HUES6 (cell line): ENCODE results near the gene ZNF343.

Source experiments
- H3K27ac ChIP-seq: 2 replicates; pipeline ENCODE4 v1.7.0; 2013; ENCODE audit warnings: low read depth, mild to moderate bottlenecking, low read length, inconsistent platforms
- H3K27me3 ChIP-seq: 2 replicates; pipeline ENCODE4 v1.6.1; 2013; ENCODE audit warnings: low read length; ENCODE audit not compliant: control insufficient read depth, insufficient read depth
- H3K36me3 ChIP-seq: 2 replicates; pipeline ENCODE4 v1.6.1; 2013; ENCODE audit warnings: low read length; ENCODE audit not compliant: control insufficient read depth, insufficient read depth
- H3K4me1 ChIP-seq: 2 replicates; pipeline ENCODE4 v1.6.1; 2013; ENCODE audit warnings: low read length; ENCODE audit not compliant: control insufficient read depth, insufficient read depth
- H3K4me3 ChIP-seq: 2 replicates; pipeline ENCODE4 v1.5.1; 2013; ENCODE audit warnings: low read depth, low read length
- H3K9ac ChIP-seq: one replicate; pipeline ENCODE4 v1.6.1; 2013; ENCODE audit warnings: mild to moderate bottlenecking, low read length
- H3K9me3 ChIP-seq: 2 replicates; pipeline ENCODE4 v1.6.1; 2013; ENCODE audit warnings: low read depth, low read length; ENCODE audit not compliant: control insufficient read depth, insufficient read depth

ZNF343 gene

GRCh38 chr20:2469991-2470422 is 38.7 kb downstream of the ZNF343 start:
- no peaks in the 10 kb centered on the region for H3K9me3 ChIP-seq
- H3K27me3 ChIP-seq: no peaks in the 10 kb centered on the region
- H3K4me3 ChIP-seq: peak overlapping the region; percentile 83
- peaks cover 5% of the 10 kb centered on the region; the same call in 1 of the 2 replicates for H3K4me1 ChIP-seq
- peak overlapping the region; percentile 98 for H3K9ac ChIP-seq
- peaks cover 43% of the 10 kb centered on the region for H3K36me3 ChIP-seq
- peak overlapping the region; percentile 95 for H3K27ac ChIP-seq

GRCh38 chr20:2468581-2469407 is 39.9 kb downstream of the ZNF343 start:
- H3K36me3 ChIP-seq: peaks cover 55% of the 10 kb centered on the region
- peaks cover 5% of the 10 kb centered on the region; the same call in 1 of the 2 replicates for H3K4me1 ChIP-seq
- no peaks in the 10 kb centered on the region for H3K9me3 ChIP-seq
- H3K4me3 ChIP-seq: peak overlapping the region; percentile 83
- no peaks in the 10 kb centered on the region for H3K27me3 ChIP-seq
- H3K9ac ChIP-seq: peak overlapping the region; percentile 98
- H3K27ac ChIP-seq: no peak overlapping the region

GRCh38 chr20:2467412-2467811 is 41.3 kb downstream of the ZNF343 start:
- Histone ChIP-seq H3K4me1 (peaks cover 5% of the 10 kb centered on the region; the same call in 1 of the 2 replicates), H3K27ac (no peak overlapping the region), H3K9me3 (no peaks in the 10 kb centered on the region), H3K4me3 (no peak overlapping the region), H3K27me3 (no peaks in the 10 kb centered on the region), H3K36me3 (peaks cover 69% of the 10 kb centered on the region), H3K9ac (no peak overlapping the region)

- Histone ChIP-seq H3K4me3 (no peak overlapping the region), H3K27me3 (no peaks in the 10 kb centered on the region), H3K27ac (no peak overlapping the region), H3K9me3 (no peaks in the 10 kb centered on the region), H3K36me3 (peaks cover 92% of the 10 kb centered on the region), H3K9ac (no peak overlapping the region), H3K4me1 (peaks cover 5% of the 10 kb centered on the region; the same call in 1 of the 2 replicates)
Measured at GRCh38 chr20:2465100-2465499, 43.6 kb downstream of the ZNF343 start.

GRCh38 chr20:2463616-2464365 is 44.9 kb downstream of the ZNF343 start:
- H3K27me3 ChIP-seq: no peaks in the 10 kb centered on the region
- H3K4me1 ChIP-seq: peaks cover under 1% of the 10 kb centered on the region; the same call in 1 of the 2 replicates
- peaks cover 99% of the 10 kb centered on the region for H3K36me3 ChIP-seq
- no peak overlapping the region for H3K4me3 ChIP-seq
- H3K27ac ChIP-seq: no peak overlapping the region
- no peaks in the 10 kb centered on the region for H3K9me3 ChIP-seq
- no peak overlapping the region for H3K9ac ChIP-seq

GRCh38 chr20:2462484-2462883 is 46.2 kb downstream of the ZNF343 start:
- no peak overlapping the region for H3K9ac ChIP-seq
- H3K9me3 ChIP-seq: no peaks in the 10 kb centered on the region
- no peak overlapping the region for H3K4me3 ChIP-seq
- no peaks in the 10 kb centered on the region for H3K4me1 ChIP-seq
- peaks cover 90% of the 10 kb centered on the region for H3K36me3 ChIP-seq
- no peak overlapping the region for H3K27ac ChIP-seq
- H3K27me3 ChIP-seq: no peaks in the 10 kb centered on the region

- Histone ChIP-seq H3K9me3 (no peaks in the 10 kb centered on the region), H3K27ac (no peak overlapping the region), H3K4me3 (no peak overlapping the region), H3K27me3 (no peaks in the 10 kb centered on the region), H3K4me1 (no peaks in the 10 kb centered on the region), H3K9ac (no peak overlapping the region), H3K36me3 (peaks cover 74% of the 10 kb centered on the region)
Measured at GRCh38 chr20:2460752-2461424, 47.8 kb downstream of the ZNF343 start.

- Histone ChIP-seq H3K27ac (no peak overlapping the region), H3K9ac (no peak overlapping the region), H3K36me3 (peaks cover 66% of the 10 kb centered on the region), H3K9me3 (no peaks in the 10 kb centered on the region), H3K4me1 (no peaks in the 10 kb centered on the region), H3K27me3 (no peaks in the 10 kb centered on the region), H3K4me3 (no peak overlapping the region)
Measured at GRCh38 chr20:2459981-2460751, 48.5 kb downstream of the ZNF343 start.

GRCh38 chr20:2458919-2459499 is 49.7 kb downstream of the ZNF343 start:
- H3K4me1 ChIP-seq: no peaks in the 10 kb centered on the region
- H3K36me3 ChIP-seq: peaks cover 55% of the 10 kb centered on the region
- no peak overlapping the region for H3K9ac ChIP-seq
- no peak overlapping the region for H3K27ac ChIP-seq
- no peaks in the 10 kb centered on the region for H3K9me3 ChIP-seq
- H3K4me3 ChIP-seq: no peak overlapping the region
- no peaks in the 10 kb centered on the region for H3K27me3 ChIP-seq
